A673 (cell line): ENCODE results near the gene CHEK2.

ENCODE experiments used
- EZH2 ChIP-seq: fragments of 200-600 bp; sonication (generic); IDR thresholded peaks from 2 replicates; pipeline ENCODE4 v1.6.1; 2017; ENCODE audit warnings: borderline replicate concordance, low read depth, mild to moderate bottlenecking, mixed read lengths, antibody characterized with exemption, low read length; ENCODE audit not compliant: poor library complexity, severe bottlenecking
- TF ChIP-seq, protein P1 (sequence below): fragments of 300-800, 200-600 bp; sonication (generic); conservative IDR thresholded peaks from 2 replicates; pipeline ENCODE4 v1.5.1; 2017; ENCODE audit warnings: low read depth, mild to moderate bottlenecking, antibody characterized with exemption, low read length, moderate library complexity, mixed read lengths

DNA sequence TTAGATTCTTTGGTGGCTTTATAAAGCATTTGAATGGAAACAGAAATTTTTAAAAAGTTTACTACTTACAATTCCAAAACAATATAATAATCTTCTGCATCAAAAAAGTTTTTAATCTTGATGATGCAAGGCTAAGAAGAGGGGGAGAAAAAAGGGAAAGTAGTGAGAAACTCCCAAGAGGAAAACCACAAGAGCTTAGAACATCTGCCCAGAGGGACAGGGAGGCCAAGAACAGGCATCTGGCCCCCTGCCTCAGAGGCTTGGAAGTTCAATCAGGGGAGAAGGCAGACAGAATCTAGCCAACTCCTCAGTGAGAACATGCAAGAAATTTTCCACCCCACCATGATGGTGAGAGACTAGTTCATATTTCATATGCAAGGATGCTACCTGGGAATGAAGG is 38.2 kb downstream of the CHEK2 start:
- TF ChIP-seq, protein P1, sequence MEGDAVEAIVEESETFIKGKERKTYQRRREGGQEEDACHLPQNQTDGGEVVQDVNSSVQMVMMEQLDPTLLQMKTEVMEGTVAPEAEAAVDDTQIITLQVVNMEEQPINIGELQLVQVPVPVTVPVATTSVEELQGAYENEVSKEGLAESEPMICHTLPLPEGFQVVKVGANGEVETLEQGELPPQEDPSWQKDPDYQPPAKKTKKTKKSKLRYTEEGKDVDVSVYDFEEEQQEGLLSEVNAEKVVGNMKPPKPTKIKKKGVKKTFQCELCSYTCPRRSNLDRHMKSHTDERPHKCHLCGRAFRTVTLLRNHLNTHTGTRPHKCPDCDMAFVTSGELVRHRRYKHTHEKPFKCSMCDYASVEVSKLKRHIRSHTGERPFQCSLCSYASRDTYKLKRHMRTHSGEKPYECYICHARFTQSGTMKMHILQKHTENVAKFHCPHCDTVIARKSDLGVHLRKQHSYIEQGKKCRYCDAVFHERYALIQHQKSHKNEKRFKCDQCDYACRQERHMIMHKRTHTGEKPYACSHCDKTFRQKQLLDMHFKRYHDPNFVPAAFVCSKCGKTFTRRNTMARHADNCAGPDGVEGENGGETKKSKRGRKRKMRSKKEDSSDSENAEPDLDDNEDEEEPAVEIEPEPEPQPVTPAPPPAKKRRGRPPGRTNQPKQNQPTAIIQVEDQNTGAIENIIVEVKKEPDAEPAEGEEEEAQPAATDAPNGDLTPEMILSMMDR, result no peak
- no peak for TF ChIP-seq EZH2
